Muscle layer of colon (tissue), 2 donors: Measurements from ENCODE around the gene PRRG2.
A peak's percentile ranks its signal among the peaks of the same experiment; 100 is the strongest.

ENCODE experiments used
- H3K27ac ChIP-seq: one replicate; pipeline ENCODE4 v1.7.0; 2013; ENCODE audit warnings: low read depth, mild to moderate bottlenecking, low read length, moderate library complexity
- H3K27me3 ChIP-seq, 2 donors: one replicate each; pipeline ENCODE4 v1.7.0; 2013; ENCODE audit warnings: low read length in 2 of 2, mild to moderate bottlenecking in 2 of 2; ENCODE audit not compliant: insufficient read depth in 2 of 2, control insufficient read depth in 1 of 2
- H3K36me3 ChIP-seq: one replicate; pipeline ENCODE4 v1.7.0; 2013; ENCODE audit warnings: mild to moderate bottlenecking, low read length; ENCODE audit not compliant: insufficient read depth
- H3K4me1 ChIP-seq: one replicate; pipeline ENCODE4 v1.7.0; 2013; ENCODE audit warnings: mild to moderate bottlenecking, low read length; ENCODE audit not compliant: insufficient read depth
- H3K4me3 ChIP-seq, 2 donors: one replicate each; pipeline ENCODE4 v1.7.0; 2013; ENCODE audit warnings: low read length in 2 of 2, low read depth in 1 of 2, mild to moderate bottlenecking in 1 of 2, moderate library complexity in 1 of 2
- H3K9ac ChIP-seq: one replicate; pipeline ENCODE4 v1.7.0; 2013; ENCODE audit warnings: low read length
- H3K9me3 ChIP-seq: one replicate; pipeline ENCODE4 v1.7.0; 2013; ENCODE audit warnings: mild to moderate bottlenecking, low read length
- donor health status: abdominal sarcoma.
- donor health status: Adenocarcinoma of cecum.

PRRG2 gene

DNA sequence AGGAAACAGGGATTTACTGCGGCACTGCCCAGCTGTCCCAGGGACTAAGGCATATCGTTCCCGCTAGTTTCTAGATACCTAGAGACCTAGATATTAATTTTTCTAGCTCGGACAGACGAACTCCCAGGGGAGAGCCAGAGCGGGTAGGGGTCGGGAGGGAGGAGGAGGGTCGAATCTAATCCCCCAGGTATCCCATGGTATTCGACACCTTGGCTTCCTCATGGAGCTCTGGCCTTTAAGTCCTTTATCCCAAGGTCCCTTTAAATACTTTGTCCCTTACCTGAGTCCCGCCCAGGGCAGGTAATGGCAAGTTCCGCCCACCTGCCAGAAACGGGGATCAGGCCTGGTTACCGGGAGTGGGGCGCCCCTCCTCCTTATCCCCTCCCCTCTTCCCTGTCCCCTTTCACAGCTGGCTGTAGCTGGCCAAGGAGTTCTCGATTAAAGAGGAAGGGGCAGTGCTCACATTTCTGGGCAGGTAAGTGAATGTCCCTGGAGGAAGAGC is at the start of gene PRRG2:
Gene PRRG2, plus strand, starts transcription at position 310 of the 502 bp plus-strand sequence. CDS start 1,904 bp downstream, outside the sequence.
- Histone ChIP-seq H3K36me3 (no peaks in the 10 kb centered on the region), H3K9me3 (no peaks in the 10 kb centered on the region), H3K4me3 (peak within 1 kb of the TSS; percentile 58 to 63), H3K4me1 (peaks cover 18% of the 10 kb centered on the region), H3K27ac (peak within 1 kb of the TSS; percentile 40), H3K9ac (peak within 1 kb of the TSS; percentile 43), H3K27me3 (no peaks in the 10 kb centered on the region)

DNA sequence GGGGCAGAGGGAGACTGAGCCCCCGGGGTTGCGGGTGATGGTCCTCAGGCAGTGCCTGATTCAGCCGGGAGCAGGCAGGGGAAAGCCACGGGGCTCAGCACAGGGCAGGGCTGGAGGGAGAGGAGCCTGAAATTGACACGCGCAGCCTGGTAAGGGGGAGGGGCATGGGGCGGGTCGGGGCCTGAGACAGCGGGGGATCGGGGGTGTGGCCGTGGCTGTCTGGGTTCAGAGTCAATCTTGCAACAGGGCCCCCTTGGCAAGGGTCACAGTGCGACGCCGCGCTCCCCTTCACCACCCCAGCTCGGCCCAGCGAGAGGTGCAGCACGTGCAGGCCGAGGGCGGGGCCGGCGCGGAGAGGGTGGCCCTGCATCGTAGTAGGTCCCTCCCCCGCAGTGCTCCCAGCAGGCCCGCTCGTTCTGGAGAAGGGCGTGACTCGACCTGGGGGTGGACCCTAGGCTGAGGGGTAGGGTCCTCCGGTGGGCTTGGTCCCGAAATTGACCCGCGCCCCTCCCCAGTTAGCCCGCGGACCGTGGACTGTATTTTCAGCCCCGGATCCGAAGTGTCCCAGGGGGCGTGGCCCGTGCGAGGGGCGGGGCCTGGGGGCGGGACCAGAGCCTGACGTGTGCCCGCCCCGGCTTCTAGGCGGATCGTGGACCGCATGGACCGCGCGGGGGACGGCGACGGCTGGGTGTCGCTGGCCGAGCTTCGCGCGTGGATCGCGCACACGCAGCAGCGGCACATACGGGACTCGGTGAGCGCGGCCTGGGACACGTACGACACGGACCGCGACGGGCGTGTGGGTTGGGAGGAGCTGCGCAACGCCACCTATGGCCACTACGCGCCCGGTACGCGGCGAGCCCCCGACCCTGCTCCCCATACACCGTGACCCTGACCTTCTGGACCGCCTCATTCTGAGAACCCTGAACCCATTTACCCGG is 47.3 kb upstream of the PRRG2 start:
- Histone ChIP-seq H3K9me3 (no peaks in the 10 kb centered on the region), H3K27me3 (no peaks in the 10 kb centered on the region), H3K27ac (no peak overlapping the region), H3K4me1 (peaks cover 8% of the 10 kb centered on the region), H3K4me3 (peak overlapping the region; percentile 36 to 54), H3K9ac (no peak overlapping the region), H3K36me3 (peaks cover 5% of the 10 kb centered on the region)

DNA sequence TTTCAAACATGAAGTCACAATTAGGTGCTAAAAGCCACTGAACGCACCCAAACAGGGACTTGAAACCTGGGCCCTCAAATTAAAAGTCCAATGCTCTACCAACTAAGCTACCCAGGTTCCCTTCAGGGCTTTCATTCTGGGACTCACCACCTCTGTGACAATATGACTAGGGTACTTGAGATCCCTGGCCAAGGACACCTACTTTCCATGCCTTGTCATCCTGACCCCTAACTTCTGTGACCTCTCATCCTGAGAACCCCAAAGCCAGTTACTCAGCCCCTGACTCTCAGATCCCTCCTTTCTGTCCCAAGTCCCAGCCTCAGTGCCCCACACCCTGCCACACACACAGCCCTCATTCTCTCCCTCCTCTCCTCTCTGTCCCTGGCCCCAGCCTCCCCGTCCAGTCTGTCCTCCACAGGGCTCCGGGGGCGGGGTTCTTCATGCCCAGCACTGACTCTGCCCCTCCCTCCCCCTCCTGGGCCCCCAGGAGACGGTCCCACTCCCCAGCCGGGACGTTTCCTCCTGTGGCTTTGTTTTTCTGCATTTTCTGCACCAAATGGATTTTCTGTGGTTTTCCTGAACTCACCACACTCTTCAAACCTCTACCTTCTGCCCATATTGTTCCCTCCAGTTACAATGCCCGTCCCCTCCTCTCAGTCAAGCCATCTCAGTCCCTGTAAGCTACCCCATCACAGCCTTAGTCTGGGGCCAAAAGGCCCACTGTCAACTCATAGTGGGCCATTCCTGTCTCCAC is 46.3 kb upstream of the PRRG2 start:
- Histone ChIP-seq H3K4me3 (no peak overlapping the region), H3K27ac (no peak overlapping the region), H3K36me3 (peaks cover 10% of the 10 kb centered on the region), H3K9ac (no peak overlapping the region), H3K9me3 (no peaks in the 10 kb centered on the region), H3K27me3 (no peaks in the 10 kb centered on the region), H3K4me1 (peaks cover 8% of the 10 kb centered on the region)

DNA sequence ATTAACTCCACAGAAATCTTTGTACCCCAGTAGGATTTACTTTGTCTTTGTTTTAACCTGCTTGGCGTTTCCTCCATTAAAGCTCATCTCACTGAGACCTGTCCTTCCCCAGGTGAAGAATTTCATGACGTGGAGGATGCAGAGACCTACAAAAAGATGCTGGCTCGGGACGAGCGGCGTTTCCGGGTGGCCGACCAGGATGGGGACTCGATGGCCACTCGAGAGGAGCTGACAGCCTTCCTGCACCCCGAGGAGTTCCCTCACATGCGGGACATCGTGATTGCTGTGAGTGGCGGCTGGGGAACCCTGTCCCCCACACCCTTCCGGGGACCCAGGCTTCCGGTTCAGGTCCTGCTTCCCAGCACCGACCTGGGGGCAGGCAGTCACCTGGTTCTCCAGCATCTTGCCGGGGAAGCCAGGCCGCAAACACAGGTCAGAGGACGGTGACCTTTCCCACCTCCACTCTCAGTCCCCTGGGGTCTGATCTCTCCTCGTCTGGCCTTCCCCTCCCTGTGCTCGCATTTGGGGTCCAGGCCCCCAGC is 44.1 kb upstream of the PRRG2 start:
- no peak overlapping the region for H3K9ac ChIP-seq
- H3K27ac ChIP-seq: no peak overlapping the region
- no peak overlapping the region for H3K4me3 ChIP-seq
- peaks cover 10% of the 10 kb centered on the region for H3K36me3 ChIP-seq
- no peaks in the 10 kb centered on the region for H3K9me3 ChIP-seq
- H3K4me1 ChIP-seq: peaks cover 8% of the 10 kb centered on the region
- no peaks in the 10 kb centered on the region for H3K27me3 ChIP-seq

DNA sequence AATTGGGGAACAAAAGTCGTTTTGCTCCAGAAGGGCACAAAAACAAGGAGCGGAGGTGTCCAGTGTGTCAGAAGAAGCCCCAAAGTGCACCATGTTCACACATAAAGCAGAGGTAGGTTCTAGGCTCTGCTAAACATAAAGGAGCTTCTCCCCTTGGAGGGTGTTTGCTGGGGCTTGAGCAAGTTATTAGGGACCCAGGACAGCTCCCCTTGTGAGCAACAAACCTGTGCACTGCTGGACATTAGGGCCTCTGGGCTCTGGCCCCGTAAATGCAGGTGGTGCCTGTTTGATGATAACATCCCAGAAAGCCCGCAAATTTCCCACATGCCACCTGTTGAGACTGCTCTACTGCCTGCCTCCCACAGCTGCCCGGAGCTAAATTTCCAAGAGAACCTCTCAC is 42.5 kb upstream of the PRRG2 start:
- no peaks in the 10 kb centered on the region for H3K9me3 ChIP-seq
- H3K4me1 ChIP-seq: no peaks in the 10 kb centered on the region
- no peak overlapping the region for H3K9ac ChIP-seq
- H3K4me3 ChIP-seq: no peak overlapping the region
- no peaks in the 10 kb centered on the region for H3K27me3 ChIP-seq
- no peak overlapping the region for H3K27ac ChIP-seq
- H3K36me3 ChIP-seq: peaks cover 15% of the 10 kb centered on the region

DNA sequence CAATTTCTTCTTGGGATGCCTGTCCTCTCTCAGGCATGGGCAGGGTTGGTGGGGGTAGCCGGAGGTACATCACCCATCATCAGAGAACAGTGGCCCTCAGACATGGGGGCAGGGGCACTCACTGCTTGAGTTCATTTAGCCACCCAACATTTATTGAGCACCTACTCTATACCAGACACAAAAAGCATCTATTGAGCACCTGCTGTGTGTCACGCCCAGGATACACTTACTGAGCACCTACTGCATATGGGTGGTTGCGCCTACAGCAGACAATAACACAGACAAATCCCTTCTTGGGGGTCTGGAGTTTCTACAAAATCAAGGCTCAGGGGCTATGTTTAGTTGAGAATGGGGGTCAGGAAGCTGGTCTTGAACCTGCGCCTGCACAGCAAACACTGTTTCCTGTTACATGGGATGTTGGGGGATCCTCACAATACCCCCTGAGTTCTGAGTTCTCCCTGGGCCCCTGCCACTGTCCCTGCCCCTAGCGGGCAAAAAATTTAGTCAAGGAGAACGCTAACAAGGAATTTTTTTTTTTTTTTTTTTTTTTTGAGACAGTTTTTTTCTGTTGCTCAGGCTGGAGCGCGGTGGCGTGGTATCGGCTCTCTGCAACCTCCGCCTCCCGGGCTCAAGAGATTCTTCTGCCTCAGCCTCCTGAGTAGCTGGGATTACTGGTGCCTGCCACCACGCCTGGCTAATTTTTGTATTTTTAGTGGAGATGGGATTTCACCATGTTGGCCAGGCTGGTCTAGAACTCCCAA is 41.7 kb upstream of the PRRG2 start:
- Histone ChIP-seq H3K36me3 (peaks cover 15% of the 10 kb centered on the region), H3K4me1 (no peaks in the 10 kb centered on the region)

DNA sequence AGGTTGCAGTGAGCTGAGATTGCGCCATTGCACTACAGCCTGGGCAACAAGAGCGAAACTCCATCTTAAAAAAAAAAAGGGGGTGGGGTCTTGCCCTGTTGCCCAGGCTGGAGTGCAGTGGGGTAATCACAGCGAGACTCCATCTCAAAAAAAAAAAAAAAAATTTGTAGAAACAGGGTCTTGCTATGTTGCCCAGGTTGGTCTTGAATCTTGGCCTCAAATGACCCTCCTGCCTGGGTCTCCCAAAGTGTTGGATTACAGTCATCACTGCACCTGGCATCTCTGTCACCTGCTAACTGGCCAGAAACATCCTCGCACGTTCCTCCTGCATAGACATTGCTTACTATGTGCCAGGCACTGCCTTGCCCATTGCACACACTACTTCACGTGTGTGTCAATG is 39.2 kb upstream of the PRRG2 start:
- Histone ChIP-seq H3K4me1 (peaks cover 3% of the 10 kb centered on the region), H3K4me3 (no peak overlapping the region), H3K36me3 (peaks cover 15% of the 10 kb centered on the region), H3K9me3 (no peaks in the 10 kb centered on the region), H3K27ac (no peak overlapping the region), H3K27me3 (no peaks in the 10 kb centered on the region), H3K9ac (no peak overlapping the region)

More for the DNA sequence above, 41.7 kb upstream of the PRRG2 start:
- H3K4me3 ChIP-seq: no peak overlapping the region
- no peaks in the 10 kb centered on the region for H3K27me3 ChIP-seq
- no peak overlapping the region for H3K27ac ChIP-seq
- no peaks in the 10 kb centered on the region for H3K9me3 ChIP-seq
- no peak overlapping the region for H3K9ac ChIP-seq

DNA sequence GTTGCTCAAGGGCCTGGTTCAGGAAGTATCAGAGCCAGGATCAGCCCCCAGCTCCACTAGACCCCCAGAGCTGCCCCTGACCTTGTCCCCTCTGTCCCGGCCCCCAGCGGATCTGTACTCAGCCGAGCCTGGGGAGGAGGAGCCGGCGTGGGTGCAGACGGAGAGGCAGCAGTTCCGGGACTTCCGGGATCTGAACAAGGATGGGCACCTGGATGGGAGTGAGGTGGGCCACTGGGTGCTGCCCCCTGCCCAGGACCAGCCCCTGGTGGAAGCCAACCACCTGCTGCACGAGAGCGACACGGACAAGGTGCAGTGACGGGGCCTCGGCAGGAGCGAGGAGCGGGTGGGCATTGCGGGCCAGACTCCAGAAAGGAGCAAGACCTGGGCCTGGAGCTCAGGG is 38.7 kb upstream of the PRRG2 start:
- Histone ChIP-seq H3K27me3 (no peaks in the 10 kb centered on the region), H3K9ac (no peak overlapping the region), H3K27ac (no peak overlapping the region), H3K9me3 (no peaks in the 10 kb centered on the region), H3K36me3 (peaks cover 15% of the 10 kb centered on the region), H3K4me3 (no peak overlapping the region), H3K4me1 (peaks cover 4% of the 10 kb centered on the region)

DNA sequence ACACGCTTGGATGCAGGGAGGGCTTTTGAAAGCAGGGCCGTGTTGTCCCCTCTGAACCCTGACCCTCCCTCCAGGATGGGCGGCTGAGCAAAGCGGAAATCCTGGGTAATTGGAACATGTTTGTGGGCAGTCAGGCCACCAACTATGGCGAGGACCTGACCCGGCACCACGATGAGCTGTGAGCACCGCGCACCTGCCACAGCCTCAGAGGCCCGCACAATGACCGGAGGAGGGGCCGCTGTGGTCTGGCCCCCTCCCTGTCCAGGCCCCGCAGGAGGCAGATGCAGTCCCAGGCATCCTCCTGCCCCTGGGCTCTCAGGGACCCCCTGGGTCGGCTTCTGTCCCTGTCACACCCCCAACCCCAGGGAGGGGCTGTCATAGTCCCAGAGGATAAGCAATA is 38.1 kb upstream of the PRRG2 start:
- Histone ChIP-seq H3K9me3 (no peaks in the 10 kb centered on the region), H3K4me1 (peaks cover 4% of the 10 kb centered on the region), H3K27me3 (no peaks in the 10 kb centered on the region), H3K27ac (no peak overlapping the region), H3K4me3 (no peak overlapping the region), H3K9ac (no peak overlapping the region), H3K36me3 (peaks cover 15% of the 10 kb centered on the region)

DNA sequence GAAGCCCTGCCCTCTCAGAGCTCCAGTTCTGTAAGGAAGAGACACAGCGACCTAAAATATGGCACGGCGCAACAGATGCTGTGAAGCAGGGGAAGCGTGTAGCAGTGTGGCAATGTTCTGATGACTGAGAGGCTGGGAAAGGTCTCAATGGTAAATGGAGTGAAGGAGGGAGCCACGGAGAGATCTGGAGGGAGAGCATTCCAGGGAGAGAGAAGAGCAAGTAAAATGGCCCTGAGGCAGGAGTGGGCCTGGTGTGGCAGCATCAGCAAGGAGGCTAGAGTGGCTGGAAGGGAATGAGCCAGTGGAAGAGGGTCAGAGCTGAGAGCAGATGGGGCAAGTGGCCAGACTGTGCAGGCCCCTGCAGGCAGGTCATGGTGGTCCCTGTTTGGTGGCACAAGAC is 37.0 kb upstream of the PRRG2 start:
- Histone ChIP-seq H3K9ac (no peak overlapping the region), H3K36me3 (peaks cover 7% of the 10 kb centered on the region), H3K27me3 (no peaks in the 10 kb centered on the region), H3K9me3 (no peaks in the 10 kb centered on the region), H3K4me3 (no peak overlapping the region), H3K4me1 (peaks cover 4% of the 10 kb centered on the region), H3K27ac (no peak overlapping the region)
